Caco-2 (cell line): Measurements from ENCODE around the gene WNT9A. TPM values are rescaled to one million over a fixed set of nuclear protein-coding genes. Genes with fewer than 3 reads are reported as not detected.
A peak's percentile ranks its signal among the peaks of the same experiment; 100 is the strongest.

Experiments
- BruUV-seq: library from RNA; stranded (reverse); fragments of 400-500 nt; replicated peaks from 2 replicates; lab custom pipeline; 2021; lab: Mats Ljungman, UMichigan
- CTCF ChIA-PET: fragments of 300-600 bp; sonication (Branson Sonifier 250); formaldehyde crosslinking; loops from one replicate; lab custom pipeline; 2022; ENCODE audit warnings: antibody characterized with exemption; lab: Charles Lee
- POLR2A ChIA-PET: fragments of 300-600 bp; sonication (Branson Sonifier 250); formaldehyde crosslinking; loops from one replicate; lab custom pipeline; 2022; ENCODE audit warnings: antibody characterized with exemption; lab: Charles Lee
- DNase-seq, 2 experiments: peaks; one replicate each; pipeline versions ENCODE4 v3.0.0 to v3.0.0-alpha.2; 2020 to 2022
- H3K27me3 ChIP-seq: replicated peaks from 2 replicates; pipeline ENCODE4 v1.6.0; 2011; ENCODE audit warnings: low read length; ENCODE audit not compliant: control insufficient read depth, insufficient read depth
- H3K36me3 ChIP-seq: 2 replicates; pipeline ENCODE4 v1.5.1; 2011; ENCODE audit warnings: low read length; ENCODE audit not compliant: control insufficient read depth, insufficient read depth
- H3K4me1 ChIP-seq: fragments of 250-450 bp; sonication (Bioruptor Pico); 2 replicates; pipeline ENCODE4 v1.5.1; 2020; ENCODE audit warnings: mild to moderate bottlenecking
- H3K4me3 ChIP-seq: 2 replicates; pipeline ENCODE4 v1.5.1; 2011; ENCODE audit warnings: low read depth, mild to moderate bottlenecking, control low read depth, low read length
- H3K9me3 ChIP-seq: fragments of 250-450 bp; sonication (Bioruptor Pico); 2 replicates; pipeline ENCODE4 v1.5.1; 2020; ENCODE audit warnings: mild to moderate bottlenecking, moderate library complexity
- H3K27ac Mint-ChIP-seq: one replicate; pipeline ENCODE4 v1.8.0; 2022; ENCODE audit warnings: mixed read lengths; ENCODE audit not compliant: unreplicated experiment
- H3K27me3 Mint-ChIP-seq: one replicate; pipeline ENCODE4 v1.8.0; 2022; ENCODE audit warnings: mixed read lengths; ENCODE audit not compliant: insufficient read depth, unreplicated experiment
- H3K36me3 Mint-ChIP-seq: one replicate; pipeline ENCODE4 v1.8.0; 2022; ENCODE audit warnings: mild to moderate bottlenecking, mixed read lengths; ENCODE audit not compliant: insufficient read depth, unreplicated experiment
- H3K4me1 Mint-ChIP-seq: one replicate; pipeline ENCODE4 v1.8.0; 2022; ENCODE audit warnings: low read depth, mixed read lengths; ENCODE audit not compliant: unreplicated experiment
- H3K4me3 Mint-ChIP-seq: one replicate; pipeline ENCODE4 v1.8.0; 2022; ENCODE audit warnings: mild to moderate bottlenecking, moderate library complexity, mixed read lengths; ENCODE audit not compliant: unreplicated experiment
- H3K9me3 Mint-ChIP-seq: one replicate; pipeline ENCODE4 v1.8.0; 2022; ENCODE audit warnings: mixed read lengths; ENCODE audit not compliant: unreplicated experiment
- CTCF ChIP-seq, 2 experiments: fragments of 200-600 bp in 1 of 2; IDR thresholded peaks; 1 replicate in 1 of 2; 2 replicates in 1 of 2; pipeline versions ENCODE4 v1.5.1 to v1.8.0; 2011 to 2022; ENCODE audit warnings: antibody characterized with exemption in 1 of 2, control low read depth in 1 of 2, inconsistent platforms in 1 of 2, low read depth in 1 of 2, low read length in 1 of 2, mild to moderate bottlenecking in 1 of 2, moderate library complexity in 1 of 2; ENCODE audit not compliant: insufficient read depth in 1 of 2, severe bottlenecking in 1 of 2, unreplicated experiment in 1 of 2
- intact Hi-C: fragments of 100-400 bp; cut with micrococcal nuclease; formaldehyde crosslinking; loops from one replicate; pipeline ENCODE4 v1.10.0; 2022; ENCODE audit not compliant: unreplicated experiment
- total RNA-seq: library from RNA; stranded (reverse); gene quantifications from 2 replicates; pipeline ENCODE4 v1.2.3, GENCODE V29; 2022

WNT9A gene
- total RNA-seq, 1 experiment from 2014 or later: 0.68 TPM

GRCh38 chr1:227900571-227901051 lies 47.1 kb downstream of the WNT9A start:
- no peaks in the 10 kb centered on the region for H3K4me1 Mint-ChIP-seq
- Histone ChIP-seq H3K4me3 (no peak overlapping the region), H3K9me3 (no peaks in the 10 kb centered on the region), H3K4me1 (peaks cover 9% of the 10 kb centered on the region; the same call in 1 of the 2 replicates), H3K27me3 (no peaks in the 10 kb centered on the region), H3K36me3 (no peaks in the 10 kb centered on the region)
- H3K36me3 Mint-ChIP-seq: no peaks in the 10 kb centered on the region
- no peak for TF ChIP-seq CTCF (IDR thresholded peaks at IDR 0.05; ENCODE audit: insufficient read depth in 1 of 2, low read depth in 1 of 2, low read length in 1 of 2, severe bottlenecking in 1 of 2, unreplicated experiment in 1 of 2)
- H3K27me3 Mint-ChIP-seq: no peaks in the 10 kb centered on the region
- ChIA-PET CTCF (no interaction called here), POLR2A (no interaction called here)
- H3K9me3 Mint-ChIP-seq: no peaks in the 10 kb centered on the region
- peak in 1 of 2 experiments; percentile 30 for DNase-seq
- BruUV-seq: no TSS peak
- H3K4me3 Mint-ChIP-seq: no peak overlapping the region
- H3K27ac Mint-ChIP-seq: no peak overlapping the region
- intact Hi-C loops: no loop called here

- no peak overlapping the region for H3K4me3 ChIP-seq
- no peaks in the 10 kb centered on the region for H3K9me3 Mint-ChIP-seq
- no peaks in the 10 kb centered on the region for H3K27me3 ChIP-seq
- no peaks in the 10 kb centered on the region for H3K36me3 ChIP-seq
- H3K27me3 Mint-ChIP-seq: no peaks in the 10 kb centered on the region
- POLR2A ChIA-PET: no interaction called here
- BruUV-seq: no TSS peak
- no peaks in the 10 kb centered on the region for H3K9me3 ChIP-seq
- no peak overlapping the region for H3K4me3 Mint-ChIP-seq
- intact Hi-C loops: no loop called here
- H3K4me1 ChIP-seq: peaks cover 13% of the 10 kb centered on the region
- H3K4me1 Mint-ChIP-seq: no peaks in the 10 kb centered on the region
- peak in 1 of 2 experiments; percentile 23 for DNase-seq
- no peak overlapping the region for H3K27ac Mint-ChIP-seq
- H3K36me3 Mint-ChIP-seq: no peaks in the 10 kb centered on the region
- no peak for TF ChIP-seq CTCF (IDR thresholded peaks at IDR 0.05; ENCODE audit: insufficient read depth in 1 of 2, low read depth in 1 of 2, low read length in 1 of 2, severe bottlenecking in 1 of 2, unreplicated experiment in 1 of 2)
- CTCF ChIA-PET: no interaction called here
Measured at GRCh38 chr1:227899820-227900449, 47.8 kb downstream of the WNT9A start.

DNA sequence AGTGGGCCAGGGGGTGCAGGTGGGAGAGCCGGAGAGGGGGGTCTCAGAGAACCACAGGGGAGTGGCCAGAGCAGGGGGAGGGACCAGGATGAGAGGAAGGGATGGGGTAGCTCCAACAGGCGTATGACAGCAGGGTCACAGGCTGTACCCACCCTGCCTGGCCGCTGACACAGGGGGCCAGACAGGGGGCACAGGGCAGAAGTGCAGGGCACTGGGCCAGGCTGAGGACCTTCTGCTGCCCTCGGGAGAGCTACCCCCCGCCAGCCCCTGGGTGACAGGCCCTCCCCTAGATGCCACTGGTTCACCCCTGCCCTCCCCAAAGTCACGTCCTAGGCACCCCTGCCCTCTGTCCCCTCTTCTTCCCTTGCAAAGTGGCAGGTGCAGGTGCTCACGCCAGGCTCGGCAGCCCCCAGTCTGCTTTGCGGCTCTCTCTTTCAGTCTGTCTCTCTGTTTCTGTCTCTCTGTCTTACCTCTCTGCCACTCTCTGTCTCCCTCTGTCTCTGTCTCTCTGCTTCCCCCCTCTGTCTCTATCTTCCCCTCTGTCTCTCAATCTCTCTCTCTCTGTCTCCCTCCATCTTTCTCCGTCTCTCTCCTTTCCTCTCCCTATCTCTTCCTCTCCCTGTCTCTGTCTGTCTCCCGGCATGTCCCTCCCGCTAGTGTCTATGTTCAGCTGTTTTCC lies 48.5 kb downstream of the WNT9A start:
- Mint-ChIP-seq H3K36me3 (no peaks in the 10 kb centered on the region), H3K9me3 (no peaks in the 10 kb centered on the region), H3K27me3 (no peaks in the 10 kb centered on the region), H3K4me3 (no peak overlapping the region), H3K27ac (no peak overlapping the region), H3K4me1 (no peaks in the 10 kb centered on the region)
- no peak overlapping the region for H3K4me3 ChIP-seq
- H3K36me3 ChIP-seq: no peaks in the 10 kb centered on the region
- H3K4me1 ChIP-seq: peaks cover 16% of the 10 kb centered on the region
- DNase-seq: peak in 1 of 2 experiments; percentile 30
- no peaks in the 10 kb centered on the region for H3K9me3 ChIP-seq
- CTCF ChIA-PET: no interaction called here
- no TSS peak for BruUV-seq
- intact Hi-C loops: no loop called here
- POLR2A ChIA-PET: no interaction called here
- TF ChIP-seq CTCF (IDR thresholded peaks at IDR 0.05; ENCODE audit: insufficient read depth in 1 of 2, low read depth in 1 of 2, low read length in 1 of 2, severe bottlenecking in 1 of 2, unreplicated experiment in 1 of 2): no peak
- H3K27me3 ChIP-seq: no peaks in the 10 kb centered on the region
